K562 (cell line): ENCODE data around the gene UBN2. TPM values are rescaled to one million over a fixed set of nuclear protein-coding genes. Genes with fewer than 3 reads are reported as not detected.

ENCODE experiments used
- CHD2 ChIP-seq: IDR thresholded peaks from 2 replicates; pipeline ENCODE4 v1.6.1; 2011; ENCODE audit warnings: low read depth, low read length
- ELF2 ChIP-seq: fragments of 250-450 bp; sonication (Bioruptor Pico); IDR thresholded peaks from 2 replicates; pipeline ENCODE4 v1.5.0; 2021; ENCODE audit warnings: mild to moderate bottlenecking
- HNRNPLL ChIP-seq: fragments of 200-400 bp; formaldehyde crosslinking; IDR thresholded peaks from 2 replicates; pipeline ENCODE4 v1.6.1; 2017; ENCODE audit warnings: low read length, low read depth, mild to moderate bottlenecking; ENCODE audit not compliant: poor library complexity, severe bottlenecking
- HOXB6 ChIP-seq: fragments of 250-450 bp; sonication (Bioruptor Pico); IDR thresholded peaks from 2 replicates; pipeline ENCODE4 v1.5.1; 2022; ENCODE audit warnings: mild to moderate bottlenecking, borderline replicate concordance
- PURB ChIP-seq: sonication (generic); formaldehyde crosslinking; IDR thresholded peaks from 2 replicates; pipeline ENCODE4 v1.9.0; 2021; ENCODE audit warnings: low read depth, mild to moderate bottlenecking, missing genetic modification reagents
- RHOXF2B ChIP-seq: fragments of 250-450 bp; sonication (Bioruptor Pico); conservative IDR thresholded peaks from 2 replicates; pipeline ENCODE4 v1.5.1; 2021
- TBL1XR1 ChIP-seq, 2 experiments: IDR thresholded peaks; 2 replicates each; pipeline ENCODE4 v1.6.1; 2012; ENCODE audit warnings: improper control_type of control experiment in 2 of 2, low read length in 2 of 2, mild to moderate bottlenecking in 1 of 2
- TRIM24 ChIP-seq, 2 experiments: fragments of 450-650 bp; IDR thresholded peaks; 2 replicates each; pipeline ENCODE4 v1.6.1; 2016
- ZNF347 ChIP-seq: fragments of 450-650 bp; formaldehyde crosslinking; IDR thresholded peaks from 2 replicates; pipeline ENCODE4 v1.4.0; 2020; ENCODE audit warnings: low read depth, mild to moderate bottlenecking, moderate library complexity
- ZNF431 ChIP-seq: sonication (generic); formaldehyde crosslinking; IDR thresholded peaks from 2 replicates; pipeline ENCODE4 v1.8.0; 2022; ENCODE audit warnings: mild to moderate bottlenecking, missing genetic modification reagents
- ZNF707 ChIP-seq: fragments of 250-450 bp; sonication (Bioruptor Pico); conservative IDR thresholded peaks from 2 replicates; pipeline ENCODE4 v1.8.0; 2022; ENCODE audit warnings: inconsistent platforms, mild to moderate bottlenecking, moderate library complexity
- ZNF75A ChIP-seq: fragments of 450-650 bp; formaldehyde crosslinking; IDR thresholded peaks from 2 replicates; pipeline ENCODE4 v1.4.0; 2020; ENCODE audit warnings: mild to moderate bottlenecking
- polyA plus RNA-seq, 8 experiments: library from polyadenylated mRNA; depleted of rRNA in 4 of 8; stranded (reverse) in 5 of 8; unstranded in 3 of 8; fragments of >200 nt; fragmentation: Nextera tagmentation in 2 of 8; fragmentation: Illumina TruSeq in 1 of 8; extraction: Ambion mirVana in 2 of 8; extraction: Trizol in 1 of 8; gene quantifications; 2 replicates each; pipeline versions ENCODE4 v1.2.1 to v1.2.3, GENCODE V29; 2011 to 2014; ENCODE audit warnings: inconsistent platforms in 1 of 8, missing spikeins in 1 of 8
- total RNA-seq, 7 experiments: library from RNA; depleted of rRNA in 6 of 7; stranded (reverse); fragments of >200 nt in 6 of 7; fragmentation: Illumina TruSeq in 2 of 7; extraction: Trizol in 2 of 7; gene quantifications; 2 replicates each; pipeline versions ENCODE4 v1.2.1 to v1.2.3, GENCODE V29; 2011 to 2021; ENCODE audit warnings: low replicate concordance in 1 of 7
- TF ChIP-seq, protein P1 (sequence below): fragments of 250-450 bp; sonication (Bioruptor Pico); IDR thresholded peaks from 2 replicates; pipeline ENCODE4 v1.5.0; 2021; ENCODE audit warnings: mild to moderate bottlenecking, borderline replicate concordance
- TF ChIP-seq, protein P2 (sequence below): fragments of 250-450 bp; sonication (Bioruptor Pico); IDR thresholded peaks from 2 replicates; pipeline ENCODE4 v1.8.0; 2022; ENCODE audit warnings: inconsistent platforms
- TF ChIP-seq, protein P3 (sequence below), 2 experiments: fragments of 450-650 bp in 1 of 2; sonication (generic) in 1 of 2; formaldehyde crosslinking in 1 of 2; IDR thresholded peaks in 1 of 2; conservative IDR thresholded peaks in 1 of 2; 2 replicates each; pipeline versions ENCODE4 v1.6.1 to v1.8.1; 2016 to 2023; ENCODE audit warnings: mild to moderate bottlenecking in 2 of 2, moderate library complexity in 2 of 2, inconsistent platforms in 1 of 2, missing genetic modification reagents in 1 of 2
- TF ChIP-seq, protein P4 (sequence below): fragments of 200-800 bp; sonication (Bioruptor generic); IDR thresholded peaks from 2 replicates; pipeline ENCODE4 v1.6.1; 2017; ENCODE audit warnings: missing genetic modification characterization, missing compliant biosample characterization
- TF ChIP-seq, protein P5 (sequence below): fragments of 450-650 bp; IDR thresholded peaks from 2 replicates; pipeline ENCODE4 v1.6.1; 2016; ENCODE audit warnings: borderline replicate concordance

Gene UBN2
- total and polyA plus RNA-seq, 9 of the 15 experiments (the other 6 are each of a cell fraction or from before 2014, with no cell fraction given), result 1.2 to 19.5 (median 9.9) TPM

DNA sequence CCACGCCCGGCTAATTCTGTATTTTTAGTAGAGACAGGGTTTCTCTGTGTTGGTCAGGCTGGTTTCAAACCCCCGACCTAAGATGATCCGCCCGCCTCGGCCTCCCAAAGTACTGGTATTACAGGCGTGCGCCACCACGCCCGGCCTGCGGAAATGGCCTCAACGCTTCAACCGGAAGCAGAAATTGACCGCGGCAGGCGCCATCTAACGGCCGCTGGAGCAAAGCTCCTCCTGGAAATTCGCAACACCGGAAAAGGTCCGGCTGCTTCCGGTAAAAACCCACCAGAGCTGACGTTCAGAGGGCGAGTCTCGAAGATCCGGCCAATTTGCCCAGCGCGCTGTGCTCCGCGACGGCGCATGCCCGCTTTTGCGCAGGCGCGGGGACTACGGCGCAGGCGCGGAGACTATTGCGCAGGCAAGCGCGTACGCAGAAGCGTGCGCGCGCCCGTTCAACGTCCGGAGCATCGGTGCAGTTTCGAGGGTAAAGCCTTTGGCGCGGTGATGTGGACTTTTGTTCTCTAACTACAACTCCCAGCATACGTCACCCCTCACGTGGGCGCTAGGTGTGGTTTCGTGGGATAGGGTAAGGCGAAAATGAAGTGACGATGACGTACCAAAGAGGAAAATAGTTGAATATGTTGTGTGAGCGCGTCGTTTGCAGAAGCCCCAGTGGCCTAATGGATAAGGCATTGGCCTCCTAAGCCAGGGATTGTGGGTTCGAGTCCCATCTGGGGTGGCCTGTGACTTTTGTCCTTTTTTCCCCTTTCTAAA is 109.2 kb downstream of the UBN2 start (continued):
- TF ChIP-seq TRIM24 (IDR thresholded peaks at IDR 0.05) (peak; percentile 97 to 99), HNRNPLL (peak; percentile 98), ZNF431 (CRISPR knock-in tag) (peak; percentile 77), ZNF347 (CRISPR knock-in tag) (no peak), PURB (CRISPR knock-in tag) (no peak), ZNF75A (CRISPR knock-in tag) (no peak), HOXB6 (no peak), ELF2 (peak; percentile 92), TBL1XR1 (IDR thresholded peaks at IDR 0.05; ENCODE audit: low read length in 2 of 2) (peak; percentile 30 to 96; a peak in 3 of 4 replicates), ZNF707 (no peak; the same call in 1 of the 2 replicates), RHOXF2B (CRISPR knock-in tag) (peak; percentile 92), CHD2 (peak; percentile 46)
- TF ChIP-seq, protein P1, sequence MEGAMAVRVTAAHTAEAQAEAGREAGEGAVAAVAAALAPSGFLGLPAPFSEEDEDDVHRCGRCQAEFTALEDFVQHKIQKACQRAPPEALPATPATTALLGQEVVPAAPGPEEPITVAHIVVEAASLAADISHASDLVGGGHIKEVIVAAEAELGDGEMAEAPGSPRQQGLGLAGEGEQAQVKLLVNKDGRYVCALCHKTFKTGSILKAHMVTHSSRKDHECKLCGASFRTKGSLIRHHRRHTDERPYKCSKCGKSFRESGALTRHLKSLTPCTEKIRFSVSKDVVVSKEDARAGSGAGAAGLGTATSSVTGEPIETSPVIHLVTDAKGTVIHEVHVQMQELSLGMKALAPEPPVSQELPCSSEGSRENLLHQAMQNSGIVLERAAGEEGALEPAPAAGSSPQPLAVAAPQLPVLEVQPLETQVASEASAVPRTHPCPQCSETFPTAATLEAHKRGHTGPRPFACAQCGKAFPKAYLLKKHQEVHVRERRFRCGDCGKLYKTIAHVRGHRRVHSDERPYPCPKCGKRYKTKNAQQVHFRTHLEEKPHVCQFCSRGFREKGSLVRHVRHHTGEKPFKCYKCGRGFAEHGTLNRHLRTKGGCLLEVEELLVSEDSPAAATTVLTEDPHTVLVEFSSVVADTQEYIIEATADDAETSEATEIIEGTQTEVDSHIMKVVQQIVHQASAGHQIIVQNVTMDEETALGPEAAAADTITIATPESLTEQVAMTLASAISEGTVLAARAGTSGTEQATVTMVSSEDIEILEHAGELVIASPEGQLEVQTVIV (CRISPR knock-in tag), result no peak
- TF ChIP-seq, protein P2, sequence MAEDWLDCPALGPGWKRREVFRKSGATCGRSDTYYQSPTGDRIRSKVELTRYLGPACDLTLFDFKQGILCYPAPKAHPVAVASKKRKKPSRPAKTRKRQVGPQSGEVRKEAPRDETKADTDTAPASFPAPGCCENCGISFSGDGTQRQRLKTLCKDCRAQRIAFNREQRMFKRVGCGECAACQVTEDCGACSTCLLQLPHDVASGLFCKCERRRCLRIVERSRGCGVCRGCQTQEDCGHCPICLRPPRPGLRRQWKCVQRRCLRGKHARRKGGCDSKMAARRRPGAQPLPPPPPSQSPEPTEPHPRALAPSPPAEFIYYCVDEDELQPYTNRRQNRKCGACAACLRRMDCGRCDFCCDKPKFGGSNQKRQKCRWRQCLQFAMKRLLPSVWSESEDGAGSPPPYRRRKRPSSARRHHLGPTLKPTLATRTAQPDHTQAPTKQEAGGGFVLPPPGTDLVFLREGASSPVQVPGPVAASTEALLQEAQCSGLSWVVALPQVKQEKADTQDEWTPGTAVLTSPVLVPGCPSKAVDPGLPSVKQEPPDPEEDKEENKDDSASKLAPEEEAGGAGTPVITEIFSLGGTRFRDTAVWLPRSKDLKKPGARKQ, result no peak
- TF ChIP-seq, protein P3, sequence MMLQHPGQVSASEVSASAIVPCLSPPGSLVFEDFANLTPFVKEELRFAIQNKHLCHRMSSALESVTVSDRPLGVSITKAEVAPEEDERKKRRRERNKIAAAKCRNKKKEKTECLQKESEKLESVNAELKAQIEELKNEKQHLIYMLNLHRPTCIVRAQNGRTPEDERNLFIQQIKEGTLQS (IDR thresholded peaks at IDR 0.05), result peak; percentile 96
- TF ChIP-seq, protein P3 (CRISPR knock-in tag; conservative IDR thresholded peaks at IDR 0.05), result peak; percentile 95
- TF ChIP-seq, protein P4, sequence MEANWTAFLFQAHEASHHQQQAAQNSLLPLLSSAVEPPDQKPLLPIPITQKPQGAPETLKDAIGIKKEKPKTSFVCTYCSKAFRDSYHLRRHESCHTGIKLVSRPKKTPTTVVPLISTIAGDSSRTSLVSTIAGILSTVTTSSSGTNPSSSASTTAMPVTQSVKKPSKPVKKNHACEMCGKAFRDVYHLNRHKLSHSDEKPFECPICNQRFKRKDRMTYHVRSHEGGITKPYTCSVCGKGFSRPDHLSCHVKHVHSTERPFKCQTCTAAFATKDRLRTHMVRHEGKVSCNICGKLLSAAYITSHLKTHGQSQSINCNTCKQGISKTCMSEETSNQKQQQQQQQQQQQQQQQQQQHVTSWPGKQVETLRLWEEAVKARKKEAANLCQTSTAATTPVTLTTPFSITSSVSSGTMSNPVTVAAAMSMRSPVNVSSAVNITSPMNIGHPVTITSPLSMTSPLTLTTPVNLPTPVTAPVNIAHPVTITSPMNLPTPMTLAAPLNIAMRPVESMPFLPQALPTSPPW, result peak; percentile 9; the same call in 1 of the 2 replicates
- TF ChIP-seq, protein P5, sequence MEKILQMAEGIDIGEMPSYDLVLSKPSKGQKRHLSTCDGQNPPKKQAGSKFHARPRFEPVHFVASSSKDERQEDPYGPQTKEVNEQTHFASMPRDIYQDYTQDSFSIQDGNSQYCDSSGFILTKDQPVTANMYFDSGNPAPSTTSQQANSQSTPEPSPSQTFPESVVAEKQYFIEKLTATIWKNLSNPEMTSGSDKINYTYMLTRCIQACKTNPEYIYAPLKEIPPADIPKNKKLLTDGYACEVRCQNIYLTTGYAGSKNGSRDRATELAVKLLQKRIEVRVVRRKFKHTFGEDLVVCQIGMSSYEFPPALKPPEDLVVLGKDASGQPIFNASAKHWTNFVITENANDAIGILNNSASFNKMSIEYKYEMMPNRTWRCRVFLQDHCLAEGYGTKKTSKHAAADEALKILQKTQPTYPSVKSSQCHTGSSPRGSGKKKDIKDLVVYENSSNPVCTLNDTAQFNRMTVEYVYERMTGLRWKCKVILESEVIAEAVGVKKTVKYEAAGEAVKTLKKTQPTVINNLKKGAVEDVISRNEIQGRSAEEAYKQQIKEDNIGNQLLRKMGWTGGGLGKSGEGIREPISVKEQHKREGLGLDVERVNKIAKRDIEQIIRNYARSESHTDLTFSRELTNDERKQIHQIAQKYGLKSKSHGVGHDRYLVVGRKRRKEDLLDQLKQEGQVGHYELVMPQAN, result 0 out of 2 replicates have a peak, but pooled peaks have one; percentile 68
